Endothelial cell of umbilical vein (primary cell): ENCODE measurements around the gene UBXN11. TPM values are rescaled to one million over a fixed set of nuclear protein-coding genes. Genes with fewer than 3 reads are reported as not detected.

ENCODE experiments used
- BruUV-seq: library from RNA; stranded (reverse); fragments of 400-500 nt; replicated peaks from 2 replicates; lab custom pipeline; 2021; lab: Mats Ljungman, UMichigan
- CTCF ChIA-PET: fragments of 300-600, 350-600 bp; sonication (Branson Sonifier 250); formaldehyde crosslinking; loops from one replicate; lab custom pipeline; 2021; ENCODE audit warnings: antibody characterized with exemption, inconsistent platforms; lab: Charles Lee
- POLR2A ChIA-PET: fragments of 300-600, 350-600 bp; sonication (Branson Sonifier 250); formaldehyde crosslinking; loops from one replicate; lab custom pipeline; 2021; ENCODE audit warnings: antibody characterized with exemption, inconsistent platforms; lab: Charles Lee
- DNase-seq: peaks from one replicate; pipeline ENCODE4 v3.0.0-alpha.2; 2011; ENCODE audit warnings: low read depth, low spot score
- FAIRE-seq: peaks from 2 replicates; lab custom pipeline; 2011; peaks lifted over from hg19 to GRCh38; lab: Jason Lieb, UNC
- H2AFZ ChIP-seq: 2 replicates; pipeline ENCODE4 v1.6.0; 2012; ENCODE audit warnings: low read depth, low read length, control low read depth, inconsistent platforms
- H3K27ac ChIP-seq: 2 replicates; pipeline ENCODE4 v1.5.1; 2011; ENCODE audit warnings: low read depth, mild to moderate bottlenecking, control low read depth, low read length, moderate library complexity; ENCODE audit not compliant: insufficient read depth
- H3K27me3 ChIP-seq, 2 experiments: 2 replicates each; pipeline versions ENCODE4 v1.6.0 to v1.6.1; 2011; ENCODE audit warnings: low read length in 2 of 2, mixed read lengths in 1 of 2; ENCODE audit not compliant: control insufficient read depth in 2 of 2, insufficient read depth in 2 of 2
- H3K36me3 ChIP-seq, 2 experiments: 2 replicates in 1 of 2; 3 replicates in 1 of 2; pipeline ENCODE4 v1.5.1; 2011; ENCODE audit warnings: low read length in 2 of 2, mild to moderate bottlenecking in 1 of 2, moderate library complexity in 1 of 2; ENCODE audit not compliant: control insufficient read depth in 2 of 2, insufficient read depth in 2 of 2; ENCODE audit errors: extremely low read depth in 1 of 2
- H3K4me1 ChIP-seq: 3 replicates; pipeline ENCODE4 v1.5.1; 2011; ENCODE audit warnings: mild to moderate bottlenecking, low read length; ENCODE audit not compliant: control insufficient read depth, insufficient read depth; ENCODE audit errors: extremely low read depth
- H3K4me2 ChIP-seq: 2 replicates; pipeline ENCODE4 v1.6.1; 2011; ENCODE audit warnings: low read length, control low read depth, mixed read lengths; ENCODE audit not compliant: insufficient read depth
- H3K4me3 ChIP-seq, 3 experiments: fragments of 200-600 bp in 1 of 3; sonication (generic), shearing (Covaris generic) in 1 of 3; replicated peaks in 1 of 3; 2 replicates each; pipeline ENCODE4 v1.5.1; 2011 to 2016; ENCODE audit warnings: control low read depth in 3 of 3, low read length in 3 of 3, mild to moderate bottlenecking in 2 of 3, inconsistent platforms in 1 of 3, low read depth in 1 of 3, moderate library complexity in 1 of 3; ENCODE audit not compliant: insufficient read depth in 1 of 3
- H3K79me2 ChIP-seq: 2 replicates; pipeline ENCODE4 v1.6.0; 2012; ENCODE audit warnings: low read length, inconsistent platforms; ENCODE audit not compliant: control insufficient read depth, insufficient read depth
- H3K9ac ChIP-seq: replicated peaks from 2 replicates; pipeline ENCODE3; 2011; ENCODE audit warnings: low read length, control low read depth; ENCODE audit not compliant: insufficient read depth; ENCODE audit errors: extremely low read depth
- H3K9me1 ChIP-seq: replicated peaks from 3 replicates; pipeline ENCODE4 v1.6.0; 2011; ENCODE audit warnings: mild to moderate bottlenecking, low read length; ENCODE audit not compliant: control insufficient read depth, insufficient read depth; ENCODE audit errors: extremely low read depth
- H3K9me3 ChIP-seq: replicated peaks from 2 replicates; pipeline ENCODE4 v1.5.1; 2012; ENCODE audit warnings: low read length, inconsistent platforms; ENCODE audit not compliant: control insufficient read depth, insufficient read depth
- H4K20me1 ChIP-seq: replicated peaks from 2 replicates; pipeline ENCODE3; 2011; ENCODE audit warnings: mild to moderate bottlenecking, low read length; ENCODE audit not compliant: control insufficient read depth, insufficient read depth; ENCODE audit errors: extremely low read depth
- POLR2A ChIP-seq: IDR thresholded peaks from 2 replicates; pipeline ENCODE4 v1.6.1; 2012; ENCODE audit warnings: low read depth, mild to moderate bottlenecking, control low read depth, low read length
- POLR2AphosphoS5 ChIP-seq: IDR thresholded peaks from 2 replicates; pipeline ENCODE4 v1.6.1; 2012; ENCODE audit warnings: low read depth, mild to moderate bottlenecking, control low read depth, low read length, moderate library complexity; ENCODE audit not compliant: insufficient read depth
- dilution Hi-C: fragments of 300-500 bp; cut with MboI; formaldehyde crosslinking; loops from one replicate; pipeline ENCODE4 v1.15.0; 2019; ENCODE audit warnings: low sequenced_read_pairs; ENCODE audit not compliant: extremely low pct_ligation_motif_present
- intact Hi-C: fragments of 100-400 bp; cut with micrococcal nuclease; formaldehyde crosslinking; loops from one replicate; pipeline ENCODE4 v1.10.0; 2022
- polyA plus RNA-seq, 4 experiments: library from polyadenylated mRNA; depleted of rRNA in 3 of 4; stranded (reverse) in 3 of 4; unstranded in 1 of 4; fragments of >200 nt; gene quantifications; 2 replicates each; pipeline versions ENCODE4 v1.2.1 to v1.2.3, GENCODE V29; 2011 to 2012; ENCODE audit warnings: missing spikeins in 1 of 4
- total RNA-seq: library from RNA; stranded (reverse); gene quantifications from 2 replicates; pipeline ENCODE4 v1.2.3, GENCODE V29; 2021
- TF ChIP-seq, protein P1 (sequence below), 2 donors: IDR thresholded peaks; 1 replicate in 1 of 2; 2 replicates in 1 of 2; pipeline ENCODE4 v1.5.1; 2011; ENCODE audit warnings: low read length in 2 of 2, mild to moderate bottlenecking in 2 of 2, moderate library complexity in 2 of 2, control low read depth in 1 of 2, inconsistent platforms in 1 of 2, low read depth in 1 of 2; ENCODE audit not compliant: insufficient read depth in 1 of 2; ENCODE audit errors: extremely low read depth in 1 of 2

UBXN11 gene
- total and polyA plus RNA-seq, 2 donors (not counting 3 experiments of a cell fraction or from before 2014, with no cell fraction given): 14.8 to 15.6 TPM

DNA sequence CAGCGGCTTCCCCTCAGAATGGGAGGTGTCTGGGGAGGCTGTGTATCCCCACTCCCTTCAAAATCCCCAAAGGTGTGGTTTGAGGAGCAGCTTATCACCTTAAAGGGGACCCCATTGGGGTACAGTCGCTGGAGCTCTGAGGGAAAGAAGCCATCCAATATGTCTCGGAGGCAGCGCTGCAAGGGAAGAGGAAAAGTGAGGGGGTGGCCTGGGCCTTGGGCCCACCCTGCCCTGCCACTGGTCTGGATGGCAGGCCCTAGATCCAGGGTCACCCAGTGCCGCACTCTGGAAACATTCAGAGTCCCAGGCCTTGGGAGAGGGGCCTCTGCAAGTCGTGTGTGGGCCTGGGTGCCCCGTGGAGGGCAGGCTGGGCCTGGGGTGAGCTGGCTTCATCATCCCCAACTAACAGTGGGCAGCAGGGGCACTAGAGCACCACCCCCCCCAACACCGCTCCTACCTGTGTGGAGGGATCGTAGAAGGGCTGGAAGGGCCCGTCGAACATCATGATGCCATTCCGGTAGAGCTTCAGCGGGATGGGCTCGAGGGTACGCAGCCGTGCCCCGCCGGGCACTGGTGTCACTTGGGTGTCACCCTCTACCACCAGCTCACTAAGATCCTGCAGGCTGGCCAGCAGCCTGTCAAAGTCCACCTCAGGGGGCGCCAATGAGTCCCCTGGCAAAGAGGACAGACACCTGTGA is 20.9 kb downstream of the UBXN11 start:
- TF ChIP-seq, protein P1, sequence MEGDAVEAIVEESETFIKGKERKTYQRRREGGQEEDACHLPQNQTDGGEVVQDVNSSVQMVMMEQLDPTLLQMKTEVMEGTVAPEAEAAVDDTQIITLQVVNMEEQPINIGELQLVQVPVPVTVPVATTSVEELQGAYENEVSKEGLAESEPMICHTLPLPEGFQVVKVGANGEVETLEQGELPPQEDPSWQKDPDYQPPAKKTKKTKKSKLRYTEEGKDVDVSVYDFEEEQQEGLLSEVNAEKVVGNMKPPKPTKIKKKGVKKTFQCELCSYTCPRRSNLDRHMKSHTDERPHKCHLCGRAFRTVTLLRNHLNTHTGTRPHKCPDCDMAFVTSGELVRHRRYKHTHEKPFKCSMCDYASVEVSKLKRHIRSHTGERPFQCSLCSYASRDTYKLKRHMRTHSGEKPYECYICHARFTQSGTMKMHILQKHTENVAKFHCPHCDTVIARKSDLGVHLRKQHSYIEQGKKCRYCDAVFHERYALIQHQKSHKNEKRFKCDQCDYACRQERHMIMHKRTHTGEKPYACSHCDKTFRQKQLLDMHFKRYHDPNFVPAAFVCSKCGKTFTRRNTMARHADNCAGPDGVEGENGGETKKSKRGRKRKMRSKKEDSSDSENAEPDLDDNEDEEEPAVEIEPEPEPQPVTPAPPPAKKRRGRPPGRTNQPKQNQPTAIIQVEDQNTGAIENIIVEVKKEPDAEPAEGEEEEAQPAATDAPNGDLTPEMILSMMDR (IDR thresholded peaks at IDR 0.05; ENCODE audit: extremely low read depth in 1 of 2, insufficient read depth in 1 of 2, low read depth in 1 of 2, low read length in 2 of 2): peak; percentile 41 to 63
- TF ChIP-seq POLR2A (peak; percentile 39), POLR2AphosphoS5 (no peak)
- Histone ChIP-seq H4K20me1 (no peaks in the 10 kb centered on the region), H3K27ac (no peak overlapping the region), H3K4me1 (peaks cover 26% of the 10 kb centered on the region), H3K9me3 (no peaks in the 10 kb centered on the region), H3K36me3 (peaks cover 0 to 8% of the 10 kb centered on the region in 2 experiments), H3K27me3 (no peaks in the 10 kb centered on the region), H3K4me2 (no peak overlapping the region), H3K4me3 (no peak overlapping the region), H3K79me2 (peaks cover 19% of the 10 kb centered on the region), H3K9ac (no peak overlapping the region), H2AFZ (no peak overlapping the region), H3K9me1 (no peaks in the 10 kb centered on the region)
- dilution Hi-C loops: no loop called here
- intact Hi-C loops: loop anchor here (1.0 to 2.0 kb wide), 3 partner anchors 36 to 132 kb away; no protein-coding TSS in a partner anchor
- ChIA-PET CTCF (interaction anchor here (0.6 to 4.3 kb wide), 21 partner anchors 9 to 250 kb away, joined by 3 to 120 read pairs (median 5); partner anchors contain the start of genes CD52, CEP85, DHDDS and ZNF593), POLR2A (interaction anchor here (0.8 kb wide), 1 partner anchor 51 kb away, joined by 3 read pairs; the partner anchor contains the start of gene CEP85)
- no TSS peak for BruUV-seq
- FAIRE-seq (no peak), DNase-seq (no peak)
